HEK293 (cell line): ENCODE results near the gene ANKRD11.

Experiments used
- HOXD13 ChIP-seq: sonication (generic); formaldehyde crosslinking; IDR thresholded peaks from 2 replicates; pipeline ENCODE4 v1.8.0; 2022; ENCODE audit warnings: missing genetic modification reagents, borderline replicate concordance
- KLF17 ChIP-seq: fragments of 450-650 bp; formaldehyde crosslinking; IDR thresholded peaks from 2 replicates; pipeline ENCODE4 v1.5.1; 2016; ENCODE audit warnings: missing biosample characterization, missing genetic modification characterization
- KLF7 ChIP-seq: fragments of 450-650 bp; formaldehyde crosslinking; IDR thresholded peaks from 2 replicates; pipeline ENCODE4 v1.5.1; 2016; ENCODE audit warnings: missing biosample characterization, missing genetic modification characterization, borderline replicate concordance
- MZF1 ChIP-seq: fragments of 450-650 bp; formaldehyde crosslinking; IDR thresholded peaks from 2 replicates; pipeline ENCODE4 v1.5.1; 2017; ENCODE audit warnings: missing biosample characterization, missing genetic modification characterization, borderline replicate concordance
- PRDM1 ChIP-seq: fragments of 450-650 bp; formaldehyde crosslinking; IDR thresholded peaks from 2 replicates; pipeline ENCODE4; 2016; ENCODE audit warnings: missing biosample characterization, missing genetic modification characterization
- SCRT1 ChIP-seq: fragments of 450-650 bp; formaldehyde crosslinking; IDR thresholded peaks from 2 replicates; pipeline ENCODE4 v1.5.1; 2016; ENCODE audit warnings: missing biosample characterization, missing genetic modification characterization, borderline replicate concordance
- ZBTB20 ChIP-seq: fragments of 450-650 bp; formaldehyde crosslinking; IDR thresholded peaks from 2 replicates; pipeline ENCODE4 v1.5.1; 2016; ENCODE audit warnings: missing biosample characterization, missing genetic modification characterization
- ZNF138 ChIP-seq: fragments of 450-650 bp; formaldehyde crosslinking; IDR thresholded peaks from 2 replicates; pipeline ENCODE4 v1.5.1; 2016; ENCODE audit warnings: missing biosample characterization, missing genetic modification characterization, borderline replicate concordance
- ZNF175 ChIP-seq: fragments of 450-650 bp; formaldehyde crosslinking; IDR thresholded peaks from 2 replicates; pipeline ENCODE4 v1.5.1; 2016; ENCODE audit warnings: missing biosample characterization, missing genetic modification characterization
- ZNF184 ChIP-seq: fragments of 450-650 bp; IDR thresholded peaks from 2 replicates; pipeline ENCODE4 v1.5.1; 2018; ENCODE audit warnings: missing biosample characterization, mild to moderate bottlenecking, missing genetic modification characterization
- ZNF202 ChIP-seq: fragments of 450-650 bp; formaldehyde crosslinking; IDR thresholded peaks from 2 replicates; pipeline ENCODE4 v1.5.1; 2016; ENCODE audit warnings: missing biosample characterization, missing genetic modification characterization, borderline replicate concordance
- ZNF302 ChIP-seq: fragments of 450-650 bp; formaldehyde crosslinking; IDR thresholded peaks from 2 replicates; pipeline ENCODE4 v1.5.1; 2016; ENCODE audit warnings: missing biosample characterization, missing genetic modification characterization, low read depth
- ZNF366 ChIP-seq: fragments of 450-650 bp; formaldehyde crosslinking; conservative IDR thresholded peaks from 2 replicates; pipeline ENCODE4 v1.5.1; 2016; ENCODE audit warnings: missing biosample characterization, missing genetic modification characterization
- ZNF433 ChIP-seq: fragments of 450-650 bp; formaldehyde crosslinking; IDR thresholded peaks from 2 replicates; pipeline ENCODE4 v1.5.1; 2016; ENCODE audit warnings: missing biosample characterization, missing genetic modification characterization, low read depth
- ZNF510 ChIP-seq: fragments of 450-650 bp; formaldehyde crosslinking; IDR thresholded peaks from 2 replicates; pipeline ENCODE4 v1.5.1; 2018; ENCODE audit warnings: mild to moderate bottlenecking, missing genetic modification characterization, missing biosample characterization; ENCODE audit not compliant: insufficient replicate concordance
- ZNF514 ChIP-seq: fragments of 450-650 bp; formaldehyde crosslinking; IDR thresholded peaks from 2 replicates; pipeline ENCODE4 v1.5.1; 2016; ENCODE audit warnings: missing biosample characterization, missing genetic modification characterization
- ZNF580 ChIP-seq: fragments of 450-650 bp; formaldehyde crosslinking; IDR thresholded peaks from 2 replicates; pipeline ENCODE4 v1.5.1; 2016; ENCODE audit warnings: missing biosample characterization, missing genetic modification characterization
- ZNF621 ChIP-seq: fragments of 450-650 bp; formaldehyde crosslinking; IDR thresholded peaks from 2 replicates; pipeline ENCODE4 v1.5.1; 2017; ENCODE audit warnings: missing biosample characterization, missing genetic modification characterization
- ZNF626 ChIP-seq: fragments of 450-650 bp; sonication (Bioruptor Pico); formaldehyde crosslinking; IDR thresholded peaks from 2 replicates; pipeline ENCODE4 v1.5.1; 2018; ENCODE audit warnings: missing biosample characterization, missing genetic modification characterization, inconsistent platforms
- ZNF670 ChIP-seq: fragments of 450-650 bp; formaldehyde crosslinking; IDR thresholded peaks from 2 replicates; pipeline ENCODE4 v1.5.1; 2016; ENCODE audit warnings: missing biosample characterization, missing genetic modification characterization, low read depth
- ZNF747 ChIP-seq: fragments of 450-650 bp; formaldehyde crosslinking; IDR thresholded peaks from 2 replicates; pipeline ENCODE4 v1.5.1; 2016; ENCODE audit warnings: missing biosample characterization, missing genetic modification characterization
- ZNF777 ChIP-seq: fragments of 450-650 bp; formaldehyde crosslinking; IDR thresholded peaks from 2 replicates; pipeline ENCODE4 v1.5.1; 2017; ENCODE audit warnings: missing biosample characterization, missing genetic modification characterization, borderline replicate concordance
- ZSCAN16 ChIP-seq: fragments of 450-650 bp; formaldehyde crosslinking; IDR thresholded peaks from 2 replicates; pipeline ENCODE4 v1.5.1; 2016; ENCODE audit warnings: missing biosample characterization, missing genetic modification characterization
- TF ChIP-seq, protein P1 (sequence below): fragments of 450-650 bp; formaldehyde crosslinking; IDR thresholded peaks from 2 replicates; pipeline ENCODE4 v1.5.1; 2016; ENCODE audit warnings: missing biosample characterization, missing genetic modification characterization
- TF ChIP-seq, protein P2 (sequence below): fragments of 450-650 bp; formaldehyde crosslinking; IDR thresholded peaks from 2 replicates; pipeline ENCODE4 v1.5.1; 2016; ENCODE audit warnings: missing biosample characterization, missing genetic modification characterization, low read depth
- TF ChIP-seq, protein P3 (sequence below): fragments of 450-650 bp; formaldehyde crosslinking; IDR thresholded peaks from 2 replicates; pipeline ENCODE4 v1.5.1; 2016; ENCODE audit warnings: missing biosample characterization, missing genetic modification characterization
- TF ChIP-seq, protein P4 (sequence below): fragments of 450-650 bp; formaldehyde crosslinking; IDR thresholded peaks from 2 replicates; pipeline ENCODE4 v1.5.1; 2016; ENCODE audit warnings: missing biosample characterization, missing genetic modification characterization

The ANKRD11 gene

DNA sequence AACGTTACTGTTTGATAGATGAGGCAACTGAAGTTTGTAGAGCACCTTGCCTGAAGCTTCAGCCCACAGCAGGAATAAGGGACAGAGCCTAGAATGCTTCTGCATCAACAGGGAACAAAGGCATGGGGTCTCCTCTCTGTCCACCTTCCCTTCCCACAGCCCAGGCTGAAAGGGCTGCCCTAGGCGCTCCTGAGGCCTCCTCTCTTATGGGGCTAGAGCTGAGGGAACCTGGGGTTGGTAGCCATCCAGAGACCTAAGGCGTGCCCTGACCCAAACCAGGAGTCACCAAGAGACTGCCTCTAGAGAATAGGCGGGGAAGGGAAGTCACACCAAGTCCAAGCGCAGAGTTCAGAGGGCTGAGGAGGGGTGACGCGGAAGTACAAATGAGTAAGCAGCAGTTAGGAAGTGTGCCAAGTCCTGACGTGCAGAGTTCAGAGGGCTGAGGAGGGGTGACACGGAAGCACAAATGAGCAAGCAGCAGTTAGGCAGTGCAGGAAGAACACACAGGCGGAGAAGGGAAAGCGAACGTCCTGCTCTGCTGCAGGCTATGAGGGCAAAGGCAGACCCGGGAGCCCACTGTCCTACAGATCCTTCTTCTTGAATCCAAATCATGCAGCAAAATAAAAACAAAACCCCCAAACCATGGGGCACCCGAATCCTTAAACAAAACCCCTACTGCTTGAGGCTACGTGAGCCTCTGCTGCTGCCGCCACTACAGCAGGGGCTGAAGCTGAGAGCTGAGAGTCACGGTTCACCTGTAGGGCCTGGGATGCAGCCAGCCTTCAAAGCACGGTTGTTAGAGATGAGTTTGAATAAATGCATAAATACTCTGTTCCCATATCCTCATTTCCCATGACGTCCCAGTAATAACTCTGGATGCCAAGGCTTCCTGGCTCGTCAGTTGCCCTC, 15.1 kb upstream of the ANKRD11 start (continued):
- TF ChIP-seq ZNF777 = no peak
- TF ChIP-seq, protein P1, sequence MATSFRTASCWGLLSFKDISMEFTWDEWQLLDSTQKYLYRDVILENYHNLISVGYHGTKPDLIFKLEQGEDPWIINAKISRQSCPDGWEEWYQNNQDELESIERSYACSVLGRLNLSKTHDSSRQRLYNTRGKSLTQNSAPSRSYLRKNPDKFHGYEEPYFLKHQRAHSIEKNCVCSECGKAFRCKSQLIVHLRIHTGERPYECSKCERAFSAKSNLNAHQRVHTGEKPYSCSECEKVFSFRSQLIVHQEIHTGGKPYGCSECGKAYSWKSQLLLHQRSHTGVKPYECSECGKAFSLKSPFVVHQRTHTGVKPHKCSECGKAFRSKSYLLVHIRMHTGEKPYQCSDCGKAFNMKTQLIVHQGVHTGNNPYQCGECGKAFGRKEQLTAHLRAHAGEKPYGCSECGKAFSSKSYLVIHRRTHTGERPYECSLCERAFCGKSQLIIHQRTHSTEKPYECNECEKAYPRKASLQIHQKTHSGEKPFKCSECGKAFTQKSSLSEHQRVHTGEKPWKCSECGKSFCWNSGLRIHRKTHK (tag by site-specific recombination) = no peak
- TF ChIP-seq ZNF580 = no peak
- TF ChIP-seq KLF17 (tag by site-specific recombination) = peak; percentile 67; the same call in 1 of the 2 replicates
- no peak for TF ChIP-seq ZNF433 (tag by site-specific recombination)
- no peak for TF ChIP-seq KLF7 (tag by site-specific recombination)
- no peak for TF ChIP-seq ZNF510 (tag by site-specific recombination)
- TF ChIP-seq ZNF514 (tag by site-specific recombination) = no peak
- no peak for TF ChIP-seq ZNF138 (tag by site-specific recombination)
- TF ChIP-seq ZBTB20 (tag by site-specific recombination) = peak; percentile 55; the same call in 1 of the 2 replicates
- TF ChIP-seq ZNF366 (tag by site-specific recombination) = peak; percentile 46; the same call in 1 of the 2 replicates
- no peak for TF ChIP-seq ZNF621 (tag by site-specific recombination)
- TF ChIP-seq PRDM1 (tag by site-specific recombination) = no peak
- TF ChIP-seq ZNF302 = no peak
- TF ChIP-seq, protein P2, sequence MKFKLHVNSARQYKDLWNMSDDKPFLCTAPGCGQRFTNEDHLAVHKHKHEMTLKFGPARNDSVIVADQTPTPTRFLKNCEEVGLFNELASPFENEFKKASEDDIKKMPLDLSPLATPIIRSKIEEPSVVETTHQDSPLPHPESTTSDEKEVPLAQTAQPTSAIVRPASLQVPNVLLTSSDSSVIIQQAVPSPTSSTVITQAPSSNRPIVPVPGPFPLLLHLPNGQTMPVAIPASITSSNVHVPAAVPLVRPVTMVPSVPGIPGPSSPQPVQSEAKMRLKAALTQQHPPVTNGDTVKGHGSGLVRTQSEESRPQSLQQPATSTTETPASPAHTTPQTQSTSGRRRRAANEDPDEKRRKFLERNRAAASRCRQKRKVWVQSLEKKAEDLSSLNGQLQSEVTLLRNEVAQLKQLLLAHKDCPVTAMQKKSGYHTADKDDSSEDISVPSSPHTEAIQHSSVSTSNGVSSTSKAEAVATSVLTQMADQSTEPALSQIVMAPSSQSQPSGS (tag by site-specific recombination) = 0 out of 2 replicates have a peak, but pooled peaks have one; percentile 32
- TF ChIP-seq ZNF626 (tag by site-specific recombination) = no peak
- no peak for TF ChIP-seq ZNF670
- no peak for TF ChIP-seq HOXD13 (CRISPR knock-in tag)
- peak; percentile 83 for TF ChIP-seq ZSCAN16 (tag by site-specific recombination)
- no peak for TF ChIP-seq ZNF202
- TF ChIP-seq, protein P3, sequence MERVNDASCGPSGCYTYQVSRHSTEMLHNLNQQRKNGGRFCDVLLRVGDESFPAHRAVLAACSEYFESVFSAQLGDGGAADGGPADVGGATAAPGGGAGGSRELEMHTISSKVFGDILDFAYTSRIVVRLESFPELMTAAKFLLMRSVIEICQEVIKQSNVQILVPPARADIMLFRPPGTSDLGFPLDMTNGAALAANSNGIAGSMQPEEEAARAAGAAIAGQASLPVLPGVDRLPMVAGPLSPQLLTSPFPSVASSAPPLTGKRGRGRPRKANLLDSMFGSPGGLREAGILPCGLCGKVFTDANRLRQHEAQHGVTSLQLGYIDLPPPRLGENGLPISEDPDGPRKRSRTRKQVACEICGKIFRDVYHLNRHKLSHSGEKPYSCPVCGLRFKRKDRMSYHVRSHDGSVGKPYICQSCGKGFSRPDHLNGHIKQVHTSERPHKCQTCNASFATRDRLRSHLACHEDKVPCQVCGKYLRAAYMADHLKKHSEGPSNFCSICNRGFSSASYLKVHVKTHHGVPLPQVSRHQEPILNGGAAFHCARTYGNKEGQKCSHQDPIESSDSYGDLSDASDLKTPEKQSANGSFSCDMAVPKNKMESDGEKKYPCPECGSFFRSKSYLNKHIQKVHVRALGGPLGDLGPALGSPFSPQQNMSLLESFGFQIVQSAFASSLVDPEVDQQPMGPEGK (tag by site-specific recombination) = peak; percentile 69
- TF ChIP-seq ZNF175 = no peak
- TF ChIP-seq SCRT1 (tag by site-specific recombination) = no peak
- TF ChIP-seq ZNF747 (tag by site-specific recombination) = no peak
- TF ChIP-seq, protein P4, sequence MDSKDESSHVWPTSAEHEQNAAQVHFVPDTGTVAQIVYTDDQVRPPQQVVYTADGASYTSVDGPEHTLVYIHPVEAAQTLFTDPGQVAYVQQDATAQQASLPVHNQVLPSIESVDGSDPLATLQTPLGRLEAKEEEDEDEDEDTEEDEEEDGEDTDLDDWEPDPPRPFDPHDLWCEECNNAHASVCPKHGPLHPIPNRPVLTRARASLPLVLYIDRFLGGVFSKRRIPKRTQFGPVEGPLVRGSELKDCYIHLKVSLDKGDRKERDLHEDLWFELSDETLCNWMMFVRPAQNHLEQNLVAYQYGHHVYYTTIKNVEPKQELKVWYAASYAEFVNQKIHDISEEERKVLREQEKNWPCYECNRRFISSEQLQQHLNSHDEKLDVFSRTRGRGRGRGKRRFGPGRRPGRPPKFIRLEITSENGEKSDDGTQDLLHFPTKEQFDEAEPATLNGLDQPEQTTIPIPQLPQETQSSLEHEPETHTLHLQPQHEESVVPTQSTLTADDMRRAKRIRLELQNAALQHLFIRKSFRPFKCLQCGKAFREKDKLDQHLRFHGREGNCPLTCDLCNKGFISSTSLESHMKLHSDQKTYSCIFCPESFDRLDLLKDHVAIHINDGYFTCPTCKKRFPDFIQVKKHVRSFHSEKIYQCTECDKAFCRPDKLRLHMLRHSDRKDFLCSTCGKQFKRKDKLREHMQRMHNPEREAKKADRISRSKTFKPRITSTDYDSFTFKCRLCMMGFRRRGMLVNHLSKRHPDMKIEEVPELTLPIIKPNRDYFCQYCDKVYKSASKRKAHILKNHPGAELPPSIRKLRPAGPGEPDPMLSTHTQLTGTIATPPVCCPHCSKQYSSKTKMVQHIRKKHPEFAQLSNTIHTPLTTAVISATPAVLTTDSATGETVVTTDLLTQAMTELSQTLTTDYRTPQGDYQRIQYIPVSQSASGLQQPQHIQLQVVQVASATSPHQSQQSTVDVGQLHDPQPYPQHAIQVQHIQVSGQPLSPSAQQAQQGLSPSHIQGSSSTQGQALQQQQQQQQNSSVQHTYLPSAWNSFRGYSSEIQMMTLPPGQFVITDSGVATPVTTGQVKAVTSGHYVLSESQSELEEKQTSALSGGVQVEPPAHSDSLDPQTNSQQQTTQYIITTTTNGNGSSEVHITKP (tag by site-specific recombination) = no peak; the same call in 1 of the 2 replicates
- no peak for TF ChIP-seq ZNF184 (tag by site-specific recombination)
- TF ChIP-seq MZF1 = no peak
